HG02678 (cell line): Measurements from ENCODE around the gene CIAO3.
A peak's percentile ranks its signal among the peaks of the same experiment; 100 is the strongest.

Experiments used
- ATAC-seq: cut with Tn5 transposase; IDR thresholded peaks from one replicate; pipeline ENCODE4 v1.9.1; 2021; ENCODE audit warnings: mild to moderate bottlenecking, moderate library complexity; ENCODE audit not compliant: unreplicated experiment

Gene CIAO3

DNA sequence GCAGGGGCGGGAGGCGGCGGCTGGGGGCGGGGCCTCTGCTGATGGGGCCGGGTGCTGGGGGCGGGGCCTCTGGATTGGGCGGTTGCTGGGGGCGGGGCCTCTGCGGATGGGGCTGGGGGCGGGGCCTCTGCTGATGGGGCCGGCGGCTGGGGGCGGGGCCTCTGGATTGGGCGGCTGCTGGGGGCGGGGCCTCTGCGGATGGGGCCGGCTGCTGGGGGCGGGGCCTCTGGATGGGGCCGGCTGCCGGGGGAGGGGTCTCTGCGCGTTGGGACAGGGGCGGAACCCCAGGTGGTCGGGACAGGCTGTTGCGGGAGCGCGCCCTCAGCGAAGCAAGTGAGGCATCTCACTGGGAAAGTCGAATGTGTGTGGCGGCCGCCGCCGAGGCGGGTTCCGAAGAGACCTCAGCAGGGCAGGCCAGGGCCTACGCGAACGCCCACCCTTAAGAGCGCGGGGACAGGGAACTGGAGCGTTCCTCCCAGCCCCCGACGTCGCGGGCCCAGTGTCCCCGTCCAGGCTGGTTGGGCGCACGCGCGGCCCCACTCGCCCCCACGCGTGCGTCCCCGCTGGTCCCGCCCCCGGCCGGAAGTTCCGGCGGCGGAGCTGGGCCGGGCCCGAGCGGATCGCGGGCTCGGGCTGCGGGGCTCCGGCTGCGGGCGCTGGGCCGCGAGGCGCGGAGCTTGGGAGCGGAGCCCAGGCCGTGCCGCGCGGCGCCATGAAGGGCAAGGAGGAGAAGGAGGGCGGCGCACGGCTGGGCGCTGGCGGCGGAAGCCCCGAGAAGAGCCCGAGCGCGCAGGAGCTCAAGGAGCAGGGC, 60.8 kb downstream of the CIAO3 start, which contains the start of gene STUB1:
TSS of gene STUB1 (plus strand) at position 597 of the 811 bp plus-strand sequence. CDS start at position 713, 116 bp downstream.
- ATAC-seq, result peak; percentile 43
